Caco-2 (cell line): ENCODE results near the gene PCK1. TPM values are rescaled to one million over a fixed set of nuclear protein-coding genes. Genes with fewer than 3 reads are reported as not detected.

ENCODE experiments used
- BruUV-seq: library from RNA; stranded (reverse); fragments of 400-500 nt; replicated peaks from 2 replicates; lab custom pipeline; 2021; lab: Mats Ljungman, UMichigan
- CTCF ChIA-PET: fragments of 300-600 bp; sonication (Branson Sonifier 250); formaldehyde crosslinking; loops from one replicate; lab custom pipeline; 2022; ENCODE audit warnings: antibody characterized with exemption; lab: Charles Lee
- POLR2A ChIA-PET: fragments of 300-600 bp; sonication (Branson Sonifier 250); formaldehyde crosslinking; loops from one replicate; lab custom pipeline; 2022; ENCODE audit warnings: antibody characterized with exemption; lab: Charles Lee
- DNase-seq, 2 experiments: peaks; one replicate each; pipeline versions ENCODE4 v3.0.0 to v3.0.0-alpha.2; 2020 to 2022
- H3K27me3 ChIP-seq: replicated peaks from 2 replicates; pipeline ENCODE4 v1.6.0; 2011; ENCODE audit warnings: low read length; ENCODE audit not compliant: control insufficient read depth, insufficient read depth
- H3K36me3 ChIP-seq: 2 replicates; pipeline ENCODE4 v1.5.1; 2011; ENCODE audit warnings: low read length; ENCODE audit not compliant: control insufficient read depth, insufficient read depth
- H3K4me1 ChIP-seq: fragments of 250-450 bp; sonication (Bioruptor Pico); 2 replicates; pipeline ENCODE4 v1.5.1; 2020; ENCODE audit warnings: mild to moderate bottlenecking
- H3K4me3 ChIP-seq: 2 replicates; pipeline ENCODE4 v1.5.1; 2011; ENCODE audit warnings: low read depth, mild to moderate bottlenecking, control low read depth, low read length
- H3K9me3 ChIP-seq: fragments of 250-450 bp; sonication (Bioruptor Pico); 2 replicates; pipeline ENCODE4 v1.5.1; 2020; ENCODE audit warnings: mild to moderate bottlenecking, moderate library complexity
- H3K27ac Mint-ChIP-seq: one replicate; pipeline ENCODE4 v1.8.0; 2022; ENCODE audit warnings: mixed read lengths; ENCODE audit not compliant: unreplicated experiment
- H3K27me3 Mint-ChIP-seq: one replicate; pipeline ENCODE4 v1.8.0; 2022; ENCODE audit warnings: mixed read lengths; ENCODE audit not compliant: insufficient read depth, unreplicated experiment
- H3K36me3 Mint-ChIP-seq: one replicate; pipeline ENCODE4 v1.8.0; 2022; ENCODE audit warnings: mild to moderate bottlenecking, mixed read lengths; ENCODE audit not compliant: insufficient read depth, unreplicated experiment
- H3K4me1 Mint-ChIP-seq: one replicate; pipeline ENCODE4 v1.8.0; 2022; ENCODE audit warnings: low read depth, mixed read lengths; ENCODE audit not compliant: unreplicated experiment
- H3K4me3 Mint-ChIP-seq: one replicate; pipeline ENCODE4 v1.8.0; 2022; ENCODE audit warnings: mild to moderate bottlenecking, moderate library complexity, mixed read lengths; ENCODE audit not compliant: unreplicated experiment
- H3K9me3 Mint-ChIP-seq: one replicate; pipeline ENCODE4 v1.8.0; 2022; ENCODE audit warnings: mixed read lengths; ENCODE audit not compliant: unreplicated experiment
- CTCF ChIP-seq, 2 experiments: fragments of 200-600 bp in 1 of 2; IDR thresholded peaks; 1 replicate in 1 of 2; 2 replicates in 1 of 2; pipeline versions ENCODE4 v1.5.1 to v1.8.0; 2011 to 2022; ENCODE audit warnings: antibody characterized with exemption in 1 of 2, control low read depth in 1 of 2, inconsistent platforms in 1 of 2, low read depth in 1 of 2, low read length in 1 of 2, mild to moderate bottlenecking in 1 of 2, moderate library complexity in 1 of 2; ENCODE audit not compliant: insufficient read depth in 1 of 2, severe bottlenecking in 1 of 2, unreplicated experiment in 1 of 2
- intact Hi-C: fragments of 100-400 bp; cut with micrococcal nuclease; formaldehyde crosslinking; loops from one replicate; pipeline ENCODE4 v1.10.0; 2022; ENCODE audit not compliant: unreplicated experiment
- total RNA-seq: library from RNA; stranded (reverse); gene quantifications from 2 replicates; pipeline ENCODE4 v1.2.3, GENCODE V29; 2022

PCK1 gene
- total RNA-seq, 1 experiment from 2014 or later = not detected

- POLR2A ChIA-PET = no interaction called here
- H3K27me3 Mint-ChIP-seq = peaks cover 29% of the 10 kb centered on the region
Measured at GRCh38 chr20:57553376-57554018, 7.4 kb upstream of the PCK1 start.

GRCh38 chr20:57555457-57556184, 5.3 kb upstream of the PCK1 start:
- peaks cover 6% of the 10 kb centered on the region for H3K4me1 Mint-ChIP-seq
- TF ChIP-seq CTCF (IDR thresholded peaks at IDR 0.05; ENCODE audit: insufficient read depth in 1 of 2, low read depth in 1 of 2, low read length in 1 of 2, severe bottlenecking in 1 of 2, unreplicated experiment in 1 of 2) = no peak
- peaks cover 18% of the 10 kb centered on the region; the same call in 1 of the 2 replicates for H3K4me1 ChIP-seq
- H3K27me3 Mint-ChIP-seq = peaks cover 32% of the 10 kb centered on the region
- no peak for DNase-seq
- H3K27me3 ChIP-seq = no peaks in the 10 kb centered on the region
- H3K9me3 Mint-ChIP-seq = no peaks in the 10 kb centered on the region
- no peak overlapping the region for H3K4me3 Mint-ChIP-seq
- CTCF ChIA-PET = no interaction called here
- no peak overlapping the region for H3K27ac Mint-ChIP-seq
- no TSS peak for BruUV-seq
- no peak overlapping the region for H3K4me3 ChIP-seq
- POLR2A ChIA-PET = no interaction called here
- no peaks in the 10 kb centered on the region for H3K36me3 ChIP-seq
- H3K36me3 Mint-ChIP-seq = no peaks in the 10 kb centered on the region
- H3K9me3 ChIP-seq = peaks cover 4% of the 10 kb centered on the region; the same call in 1 of the 2 replicates
- intact Hi-C loops = no loop called here

More at GRCh38 chr20:57553376-57554018, 7.4 kb upstream of the PCK1 start:
- no peak for DNase-seq
- intact Hi-C loops = no loop called here
- Mint-ChIP-seq H3K27ac (no peak overlapping the region), H3K9me3 (no peaks in the 10 kb centered on the region), H3K4me1 (no peaks in the 10 kb centered on the region), H3K36me3 (no peaks in the 10 kb centered on the region), H3K4me3 (no peak overlapping the region)
- CTCF ChIA-PET = no interaction called here
- Histone ChIP-seq H3K36me3 (no peaks in the 10 kb centered on the region), H3K4me3 (no peak overlapping the region), H3K4me1 (0 out of 2 replicates have a peak, but pooled peaks cover 2% of the 10 kb centered on the region), H3K9me3 (no peaks in the 10 kb centered on the region), H3K27me3 (peaks cover 3% of the 10 kb centered on the region)
- no peak for TF ChIP-seq CTCF (IDR thresholded peaks at IDR 0.05; ENCODE audit: insufficient read depth in 1 of 2, low read depth in 1 of 2, low read length in 1 of 2, severe bottlenecking in 1 of 2, unreplicated experiment in 1 of 2)
- no TSS peak for BruUV-seq

GRCh38 chr20:57556980-57557274, 4.0 kb upstream of the PCK1 start:
- ChIA-PET POLR2A (no interaction called here), CTCF (no interaction called here)
- Histone ChIP-seq H3K9me3 (peaks cover 4% of the 10 kb centered on the region; the same call in 1 of the 2 replicates), H3K36me3 (no peaks in the 10 kb centered on the region), H3K27me3 (no peaks in the 10 kb centered on the region), H3K4me1 (peaks cover 24% of the 10 kb centered on the region; the same call in 1 of the 2 replicates), H3K4me3 (no peak overlapping the region)
- peaks cover 34% of the 10 kb centered on the region for H3K27me3 Mint-ChIP-seq
- no peak for TF ChIP-seq CTCF (IDR thresholded peaks at IDR 0.05; ENCODE audit: insufficient read depth in 1 of 2, low read depth in 1 of 2, low read length in 1 of 2, severe bottlenecking in 1 of 2, unreplicated experiment in 1 of 2)
- no peaks in the 10 kb centered on the region for H3K9me3 Mint-ChIP-seq
- H3K4me1 Mint-ChIP-seq = peaks cover 6% of the 10 kb centered on the region
- no peaks in the 10 kb centered on the region for H3K36me3 Mint-ChIP-seq
- no TSS peak for BruUV-seq
- no peak for DNase-seq
- intact Hi-C loops = no loop called here
- H3K27ac Mint-ChIP-seq = no peak overlapping the region
- H3K4me3 Mint-ChIP-seq = no peak overlapping the region
